H9 (cell line): ENCODE results near the gene SKIC8. TPM values are rescaled to one million over a fixed set of nuclear protein-coding genes. Genes with fewer than 3 reads are reported as not detected.

ENCODE experiments used
- DNase-seq: peaks from one replicate; pipeline ENCODE4 v3.0.0-alpha.2; 2017
- H2AFZ ChIP-seq: one replicate; pipeline ENCODE4 v1.6.1; 2013; ENCODE audit warnings: mild to moderate bottlenecking, low read length, control low read depth, moderate library complexity
- H2AK5ac ChIP-seq: 2 replicates; pipeline ENCODE4 v1.6.1; 2013; ENCODE audit warnings: low read length, control low read depth, mixed read lengths; ENCODE audit not compliant: insufficient read length
- H2BK120ac ChIP-seq: one replicate; pipeline ENCODE4 v1.6.1; 2013; ENCODE audit warnings: low read depth, mild to moderate bottlenecking, low read length, control low read depth, inconsistent platforms; ENCODE audit not compliant: poor library complexity, severe bottlenecking
- H2BK12ac ChIP-seq: 2 replicates; pipeline ENCODE4 v1.6.1; 2013; ENCODE audit warnings: low read length, control low read depth, mixed read lengths, low read depth; ENCODE audit not compliant: insufficient read length
- H2BK15ac ChIP-seq: 2 replicates; pipeline ENCODE4 v1.6.1; 2013; ENCODE audit warnings: low read depth, low read length, control low read depth
- H2BK20ac ChIP-seq: one replicate; pipeline ENCODE4 v1.6.1; 2013; ENCODE audit warnings: low read depth, mild to moderate bottlenecking, low read length, control low read depth, inconsistent platforms; ENCODE audit not compliant: poor library complexity, severe bottlenecking
- H2BK5ac ChIP-seq: 2 replicates; pipeline ENCODE4 v1.6.1; 2013; ENCODE audit warnings: low read length, control low read depth, mixed read lengths; ENCODE audit not compliant: insufficient read length
- H3K14ac ChIP-seq: 2 replicates; pipeline ENCODE4 v1.6.1; 2013; ENCODE audit warnings: low read length, control low read depth; ENCODE audit not compliant: insufficient read depth
- H3K18ac ChIP-seq: 2 replicates; pipeline ENCODE4 v1.6.1; 2013; ENCODE audit warnings: low read depth, mild to moderate bottlenecking, mixed read lengths, low read length, control low read depth; ENCODE audit not compliant: insufficient read length
- H3K23ac ChIP-seq: 2 replicates; pipeline ENCODE4 v1.6.1; 2013; ENCODE audit warnings: low read length, control low read depth, mixed read lengths, low read depth; ENCODE audit not compliant: insufficient read length
- H3K23me2 ChIP-seq: 2 replicates; pipeline ENCODE4 v1.6.1; 2013; ENCODE audit warnings: low read depth, mild to moderate bottlenecking, mixed read lengths, low read length, control low read depth; ENCODE audit not compliant: insufficient read length, poor library complexity, severe bottlenecking
- H3K27ac ChIP-seq: 2 replicates; pipeline ENCODE4 v1.5.1; 2013; ENCODE audit warnings: low read length, control low read depth, mixed read lengths, low read depth; ENCODE audit not compliant: insufficient read length
- H3K27me3 ChIP-seq: 2 replicates; pipeline ENCODE4 v1.6.1; 2013; ENCODE audit warnings: low read length, control low read depth, inconsistent platforms; ENCODE audit not compliant: insufficient read depth
- H3K4ac ChIP-seq: 2 replicates; pipeline ENCODE4 v1.6.1; 2013; ENCODE audit warnings: low read depth, mild to moderate bottlenecking, control low read depth, inconsistent platforms, low read length, moderate library complexity
- H3K4me1 ChIP-seq: 2 replicates; pipeline ENCODE4 v1.6.1; 2013; ENCODE audit warnings: low read length, control low read depth, inconsistent platforms; ENCODE audit not compliant: insufficient read depth
- H3K4me2 ChIP-seq: 2 replicates; pipeline ENCODE4 v1.6.1; 2013; ENCODE audit warnings: low read length, control low read depth, mixed read lengths; ENCODE audit not compliant: insufficient read length, insufficient read depth
- H3K56ac ChIP-seq: 2 replicates; pipeline ENCODE4 v1.6.1; 2013; ENCODE audit warnings: low read depth, mild to moderate bottlenecking, mixed read lengths, low read length, control low read depth; ENCODE audit not compliant: insufficient read length
- H3K79me1 ChIP-seq: 2 replicates; pipeline ENCODE4 v1.6.1; 2013; ENCODE audit warnings: low read depth, mild to moderate bottlenecking, moderate library complexity, low read length, control low read depth, inconsistent platforms; ENCODE audit not compliant: insufficient read depth, poor library complexity, severe bottlenecking
- H3K79me2 ChIP-seq: 2 replicates; pipeline ENCODE4 v1.6.1; 2013; ENCODE audit warnings: low read length, control low read depth, inconsistent platforms; ENCODE audit not compliant: insufficient read depth
- H3K9ac ChIP-seq: 2 replicates; pipeline ENCODE4 v1.6.1; 2013; ENCODE audit warnings: low read length, control low read depth, mixed read lengths; ENCODE audit not compliant: insufficient read length; ENCODE audit errors: extremely low read depth
- H3K9me3 ChIP-seq: one replicate; pipeline ENCODE4 v1.6.1; 2013; ENCODE audit warnings: low read depth, low read length, inconsistent platforms; ENCODE audit not compliant: control insufficient read depth
- H3T11ph ChIP-seq: one replicate; pipeline ENCODE4 v1.6.1; 2013; ENCODE audit warnings: mild to moderate bottlenecking, low read length, control low read depth, inconsistent platforms
- H4K20me1 ChIP-seq: one replicate; pipeline ENCODE4 v1.6.1; 2013; ENCODE audit not compliant: control insufficient read depth, insufficient read length, insufficient read depth
- H4K5ac ChIP-seq: 2 replicates; pipeline ENCODE4 v1.6.1; 2013; ENCODE audit warnings: low read depth, mild to moderate bottlenecking, mixed read lengths, low read length, control low read depth; ENCODE audit not compliant: insufficient read length
- H4K8ac ChIP-seq: replicated peaks from 2 replicates; pipeline ENCODE4 v1.6.1; 2013; ENCODE audit warnings: low read length, control low read depth, mixed read lengths, low read depth; ENCODE audit not compliant: insufficient read length
- H4K91ac ChIP-seq: 2 replicates; pipeline ENCODE4 v1.6.1; 2013; ENCODE audit warnings: low read depth, mild to moderate bottlenecking, moderate library complexity, mixed read lengths, low read length, control low read depth; ENCODE audit not compliant: insufficient read length
- H3K27ac Mint-ChIP-seq, 3 experiments: 2 replicates in 2 of 3; 3 replicates in 1 of 3; pipeline ENCODE4 v1.8.0; 2020 to 2021; ENCODE audit warnings: mixed read lengths in 3 of 3, mild to moderate bottlenecking in 1 of 3, moderate library complexity in 1 of 3
- H3K27me3 Mint-ChIP-seq: 2 replicates; pipeline ENCODE4 v1.8.0; 2021; ENCODE audit warnings: low read depth, mild to moderate bottlenecking, moderate library complexity, mixed read lengths
- H3K36me3 Mint-ChIP-seq, 3 experiments: 2 replicates in 2 of 3; 3 replicates in 1 of 3; pipeline ENCODE4 v1.8.0; 2020 to 2021; ENCODE audit warnings: low read depth in 3 of 3, mixed read lengths in 3 of 3; ENCODE audit not compliant: insufficient read depth in 1 of 3
- H3K4me1 Mint-ChIP-seq, 2 experiments: 2 replicates each; pipeline ENCODE4 v1.8.0; 2020; ENCODE audit warnings: mixed read lengths in 2 of 2
- H3K4me3 Mint-ChIP-seq, 2 experiments: 2 replicates in 1 of 2; 3 replicates in 1 of 2; pipeline ENCODE4 v1.8.0; 2020 to 2021; ENCODE audit warnings: mild to moderate bottlenecking in 2 of 2, mixed read lengths in 2 of 2, moderate library complexity in 1 of 2
- H3K9me3 Mint-ChIP-seq, 2 experiments: 2 replicates in 1 of 2; 3 replicates in 1 of 2; pipeline ENCODE4 v1.8.0; 2020; ENCODE audit warnings: mild to moderate bottlenecking in 2 of 2, mixed read lengths in 2 of 2, moderate library complexity in 1 of 2
- CTCF ChIP-seq: fragments of 200-600 bp; sonication (generic); conservative IDR thresholded peaks from 3 replicates; pipeline ENCODE4 v1.8.0; 2021; ENCODE audit warnings: antibody characterized with exemption, mild to moderate bottlenecking
- WGBS: extraction: QIAGEN DNeasy Blood & Tissue Kit; methylation state at CpG from one replicate; pipeline ENCODE4 v1.1.7; 2013; ENCODE audit warnings: missing lambda C conversion rate, low lambda C conversion rate, mixed read lengths; ENCODE audit not compliant: insufficient read length; ENCODE audit errors: extremely low coverage; 5-methylcytosine and 5-hydroxymethylcytosine counted together
- total RNA-seq: library from RNA; stranded (reverse); gene quantifications from 2 replicates; pipeline ENCODE4 v1.2.1, GENCODE V29; 2021

Gene SKIC8
- total RNA-seq, 1 experiment from 2014 or later = 45.6 TPM

DNA sequence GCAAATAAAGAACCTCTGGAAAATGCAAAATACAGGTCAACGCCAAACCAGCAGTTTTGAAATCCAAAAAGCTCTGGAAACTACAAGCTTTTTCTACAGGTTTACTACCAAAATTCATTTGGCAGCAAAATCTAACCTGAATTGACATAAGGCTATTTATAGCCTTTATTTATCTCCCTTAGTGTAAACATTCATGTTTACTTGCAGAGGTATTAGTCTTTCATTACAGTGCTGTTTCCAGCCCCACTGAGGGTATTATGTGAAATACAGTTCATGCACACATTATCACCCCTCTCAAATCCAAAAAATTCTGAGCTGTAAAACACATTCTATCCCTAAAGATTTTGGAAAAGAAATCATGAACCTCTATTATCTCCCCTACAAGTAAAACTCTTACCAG lies 7.2 kb downstream of the SKIC8 start:
- Histone ChIP-seq H3K79me2 (no peaks in the 10 kb centered on the region), H3K14ac (no peak overlapping the region), H2BK12ac (no peak overlapping the region), H2BK120ac (no peak overlapping the region), H3T11ph (no peak overlapping the region), H4K91ac (no peak overlapping the region), H4K20me1 (no peaks in the 10 kb centered on the region), H2BK5ac (no peak overlapping the region), H3K9ac (no peak overlapping the region), H3K23me2 (no peaks in the 10 kb centered on the region), H3K9me3 (no peaks in the 10 kb centered on the region), H3K27me3 (no peaks in the 10 kb centered on the region), H2BK20ac (no peak overlapping the region), H3K4me2 (no peak overlapping the region), H4K5ac (no peak overlapping the region), H3K4me1 (no peaks in the 10 kb centered on the region), H4K8ac (no peak overlapping the region), H2BK15ac (no peak overlapping the region), H3K23ac (no peak overlapping the region), H3K56ac (no peak overlapping the region), H2AK5ac (no peak overlapping the region), H3K4ac (no peak overlapping the region), H2AFZ (no peak overlapping the region), H3K79me1 (no peaks in the 10 kb centered on the region), H3K27ac (no peak overlapping the region), H3K18ac (no peak overlapping the region)
- no peak for DNase-seq
- TF ChIP-seq CTCF = no peak
- Mint-ChIP-seq H3K4me3 (no peak overlapping the region), H3K27ac (no peak overlapping the region), H3K9me3 (no peaks in the 10 kb centered on the region), H3K4me1 (no peaks in the 10 kb centered on the region), H3K36me3 (peaks cover 5 to 31% (median 8%) of the 10 kb centered on the region in 3 experiments; a peak in 4 of 7 replicates), H3K27me3 (no peaks in the 10 kb centered on the region)
- no CpG with 5 or more reads among the region's 1 CpG for WGBS
